ENCODE measurements around the gene MATN3. TPM values are rescaled to one million over a fixed set of nuclear protein-coding genes. Genes with fewer than 3 reads are reported as not detected.

MATN3 gene
- total and polyA plus RNA-seq, 9 of the 15 experiments (the other 6 are each of a cell fraction or from before 2014, with no cell fraction given), result not detected

DNA sequence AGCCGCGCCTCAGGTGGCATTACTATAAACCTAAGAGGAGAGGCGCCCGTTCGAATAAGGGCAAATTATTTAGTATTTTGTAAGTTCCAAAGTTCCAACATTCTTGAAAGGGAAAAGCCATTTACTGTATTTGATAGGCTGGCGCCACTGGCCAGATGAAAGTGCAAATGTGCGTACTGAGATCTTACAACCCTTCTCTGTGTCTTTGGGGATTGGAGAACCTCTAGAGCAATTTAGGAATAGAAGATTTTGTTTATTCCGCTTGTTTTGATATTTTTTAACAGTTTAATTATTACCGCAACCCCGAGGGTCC lies 22.1 kb downstream of the MATN3 start:
- peak overlapping the region; percentile 74 for H3K4me3 ChIP-seq
- FAIRE-seq, result no peak
- peak in 1 of 2 experiments; percentile 49; a peak in 2 of 4 replicates for TF ChIP-seq NRF1 (conservative IDR thresholded peaks at IDR 0.05 in 1 of 2, IDR thresholded peaks at IDR 0.05 in 1 of 2)
- TF ChIP-seq, protein P1, sequence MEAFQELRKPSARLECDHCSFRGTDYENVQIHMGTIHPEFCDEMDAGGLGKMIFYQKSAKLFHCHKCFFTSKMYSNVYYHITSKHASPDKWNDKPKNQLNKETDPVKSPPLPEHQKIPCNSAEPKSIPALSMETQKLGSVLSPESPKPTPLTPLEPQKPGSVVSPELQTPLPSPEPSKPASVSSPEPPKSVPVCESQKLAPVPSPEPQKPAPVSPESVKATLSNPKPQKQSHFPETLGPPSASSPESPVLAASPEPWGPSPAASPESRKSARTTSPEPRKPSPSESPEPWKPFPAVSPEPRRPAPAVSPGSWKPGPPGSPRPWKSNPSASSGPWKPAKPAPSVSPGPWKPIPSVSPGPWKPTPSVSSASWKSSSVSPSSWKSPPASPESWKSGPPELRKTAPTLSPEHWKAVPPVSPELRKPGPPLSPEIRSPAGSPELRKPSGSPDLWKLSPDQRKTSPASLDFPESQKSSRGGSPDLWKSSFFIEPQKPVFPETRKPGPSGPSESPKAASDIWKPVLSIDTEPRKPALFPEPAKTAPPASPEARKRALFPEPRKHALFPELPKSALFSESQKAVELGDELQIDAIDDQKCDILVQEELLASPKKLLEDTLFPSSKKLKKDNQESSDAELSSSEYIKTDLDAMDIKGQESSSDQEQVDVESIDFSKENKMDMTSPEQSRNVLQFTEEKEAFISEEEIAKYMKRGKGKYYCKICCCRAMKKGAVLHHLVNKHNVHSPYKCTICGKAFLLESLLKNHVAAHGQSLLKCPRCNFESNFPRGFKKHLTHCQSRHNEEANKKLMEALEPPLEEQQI (IDR thresholded peaks at IDR 0.05), result peak; percentile 66; the same call in 1 of the 2 replicates
- TF ChIP-seq, protein P2, sequence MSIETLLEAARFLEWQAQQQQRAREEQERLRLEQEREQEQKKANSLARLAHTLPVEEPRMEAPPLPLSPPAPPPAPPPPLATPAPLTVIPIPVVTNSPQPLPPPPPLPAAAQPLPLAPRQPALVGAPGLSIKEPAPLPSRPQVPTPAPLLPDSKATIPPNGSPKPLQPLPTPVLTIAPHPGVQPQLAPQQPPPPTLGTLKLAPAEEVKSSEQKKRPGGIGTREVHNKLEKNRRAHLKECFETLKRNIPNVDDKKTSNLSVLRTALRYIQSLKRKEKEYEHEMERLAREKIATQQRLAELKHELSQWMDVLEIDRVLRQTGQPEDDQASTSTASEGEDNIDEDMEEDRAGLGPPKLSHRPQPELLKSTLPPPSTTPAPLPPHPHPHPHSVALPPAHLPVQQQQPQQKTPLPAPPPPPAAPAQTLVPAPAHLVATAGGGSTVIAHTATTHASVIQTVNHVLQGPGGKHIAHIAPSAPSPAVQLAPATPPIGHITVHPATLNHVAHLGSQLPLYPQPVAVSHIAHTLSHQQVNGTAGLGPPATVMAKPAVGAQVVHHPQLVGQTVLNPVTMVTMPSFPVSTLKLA (conservative IDR thresholded peaks at IDR 0.05), result no peak
- 0 out of 2 replicates have a peak, but pooled peaks have one; percentile 60 for TF ChIP-seq THRAP3 (IDR thresholded peaks at IDR 0.05; ENCODE audit: borderline replicate concordance)
- TF ChIP-seq, protein P3, sequence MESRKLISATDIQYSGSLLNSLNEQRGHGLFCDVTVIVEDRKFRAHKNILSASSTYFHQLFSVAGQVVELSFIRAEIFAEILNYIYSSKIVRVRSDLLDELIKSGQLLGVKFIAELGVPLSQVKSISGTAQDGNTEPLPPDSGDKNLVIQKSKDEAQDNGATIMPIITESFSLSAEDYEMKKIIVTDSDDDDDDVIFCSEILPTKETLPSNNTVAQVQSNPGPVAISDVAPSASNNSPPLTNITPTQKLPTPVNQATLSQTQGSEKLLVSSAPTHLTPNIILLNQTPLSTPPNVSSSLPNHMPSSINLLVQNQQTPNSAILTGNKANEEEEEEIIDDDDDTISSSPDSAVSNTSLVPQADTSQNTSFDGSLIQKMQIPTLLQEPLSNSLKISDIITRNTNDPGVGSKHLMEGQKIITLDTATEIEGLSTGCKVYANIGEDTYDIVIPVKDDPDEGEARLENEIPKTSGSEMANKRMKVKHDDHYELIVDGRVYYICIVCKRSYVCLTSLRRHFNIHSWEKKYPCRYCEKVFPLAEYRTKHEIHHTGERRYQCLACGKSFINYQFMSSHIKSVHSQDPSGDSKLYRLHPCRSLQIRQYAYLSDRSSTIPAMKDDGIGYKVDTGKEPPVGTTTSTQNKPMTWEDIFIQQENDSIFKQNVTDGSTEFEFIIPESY (CRISPR knock-in tag; IDR thresholded peaks at IDR 0.05), result peak; percentile 53; the same call in 1 of the 2 replicates
- no peak for TF ChIP-seq ELF4 (CRISPR knock-in tag; IDR thresholded peaks at IDR 0.05)
- DNase-seq (ENCODE audit: extremely low read depth in 1 of 4, low spot score in 3 of 4), result no peak
- H2AFZ ChIP-seq (ENCODE audit: low read depth, low read length), result peak overlapping the region; percentile 96
- ChIA-PET POLR2A (interaction anchor here (1.4 kb wide), 1 partner anchor 16 kb away, joined by 4 read pairs; no protein-coding TSS in a partner anchor), CTCF (ENCODE audit: low intra/inter-chr PET ratio) (no interaction called here)
- ATAC-seq, result no peak
- intact Hi-C loops (cut with micrococcal nuclease) (no loop called here), in situ Hi-C loops (cut with MboI) (no loop called here)
- peak overlapping the region; percentile 88 for H3K4me2 ChIP-seq (ENCODE audit: insufficient read depth, low read length)
- H3K36me3 ChIP-seq (ENCODE audit: control insufficient read depth, insufficient read depth, low read length), result peaks cover 4% of the 10 kb centered on the region; the same call in 2 of the 3 replicates
- no peak overlapping the region for H3K27ac ChIP-seq (ENCODE audit: extremely low read depth, low read depth, low read length)
- H3K9me3 ChIP-seq (replicated peaks; ENCODE audit: control insufficient read depth, insufficient read depth, low read depth, low read length), result no peaks in the 10 kb centered on the region
- H3K79me2 ChIP-seq (ENCODE audit: control insufficient read depth, insufficient read depth, low read length), result peaks cover 11% of the 10 kb centered on the region; the same call in 1 of the 3 replicates
- no peaks in the 10 kb centered on the region for H3K9me1 ChIP-seq (ENCODE audit: control insufficient read depth, insufficient read depth, low read length)
- peaks cover 0 to 9% of the 10 kb centered on the region in 2 experiments; a peak in 2 of 5 replicates for H3K4me1 ChIP-seq (replicated peaks in 1 of 2; ENCODE audit: control insufficient read depth in 2 of 2, insufficient read depth in 2 of 2, low read length in 2 of 2)
- 51% methylated on average over 10 of the region's 10 CpGs for WGBS (ENCODE audit: insufficient coverage, low coverage, missing lambda C conversion rate)
- peak overlapping the region in 1 of 2 experiments; percentile 91; a peak in 2 of 4 replicates for H3K9ac ChIP-seq (ENCODE audit: insufficient read depth in 1 of 2, low read depth in 2 of 2, low read length in 2 of 2)
- no peaks in the 10 kb centered on the region; a peak in 2 of 5 replicates for H3K27me3 ChIP-seq (ENCODE audit: control insufficient read depth in 2 of 2, insufficient read depth in 2 of 2, low read length in 2 of 2)
- no peaks in the 10 kb centered on the region for H4K20me1 ChIP-seq (replicated peaks; ENCODE audit: control insufficient read depth, insufficient read depth, low read length)
- BruUV-seq (replicated peaks), result no TSS peak

All from K562 (cell line).